ENCODE measurements around the gene CLCN3. TPM values are rescaled to one million over a fixed set of nuclear protein-coding genes. Genes with fewer than 3 reads are reported as not detected.
A peak's percentile ranks its signal among the peaks of the same experiment; 100 is the strongest.
"Not testable (repeated sequence)": the region's sequence is repeated elsewhere in the genome, so short reads cannot be mapped to it uniquely, and the experiment has no call there.

CLCN3 gene
- polyA plus RNA-seq, 3 donors: 5.3 to 7.8 (median 5.4) TPM

DNA sequence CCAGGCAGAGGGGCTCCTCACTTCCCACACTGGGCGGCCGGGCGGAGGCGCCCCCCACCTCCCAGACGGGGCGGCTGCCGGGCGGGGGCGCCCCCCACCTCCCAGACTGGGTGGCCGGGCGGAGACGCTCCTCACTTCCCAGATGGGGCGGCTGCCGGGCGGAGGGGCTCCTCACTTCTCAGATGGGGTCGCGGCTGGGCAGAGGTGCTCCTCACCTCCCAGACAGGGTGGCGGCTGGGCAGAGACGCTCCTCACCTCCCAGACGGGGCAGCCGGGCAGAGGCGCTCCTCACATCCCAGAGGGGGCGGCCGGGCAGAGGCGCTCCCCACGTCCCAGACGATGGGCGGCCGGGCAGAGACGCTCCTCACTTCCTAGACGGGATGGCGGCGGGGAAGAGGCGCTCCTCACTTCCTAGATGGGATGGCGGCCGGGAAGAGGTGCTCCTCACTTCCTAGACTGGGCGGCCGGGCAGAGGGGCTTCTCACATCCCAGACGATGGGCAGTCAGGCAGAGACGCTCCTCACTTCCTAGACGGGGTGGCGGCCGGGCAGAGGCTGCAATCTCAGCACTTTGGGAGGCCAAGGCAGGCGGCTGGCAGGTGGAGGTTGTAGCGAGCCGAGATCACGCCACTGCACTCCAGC is 58.7 kb downstream of the CLCN3 start:
- H3K4me2 ChIP-seq (replicated peaks; ENCODE audit: extremely low read depth, low read length, poor library complexity, severe bottlenecking); DNase-seq; H3K9me3 Mint-ChIP-seq; H3K4me1 ChIP-seq (ENCODE audit: control insufficient read depth in 1 of 2, insufficient read depth in 2 of 2, low read length in 2 of 2); H3K9me3 ChIP-seq (replicated peaks in 1 of 2; ENCODE audit: control insufficient read depth in 1 of 2, insufficient read depth in 1 of 2, low read length in 2 of 2); H4K20me1 ChIP-seq (ENCODE audit: insufficient read depth, low read length); H3K79me2 ChIP-seq (ENCODE audit: insufficient read depth, low read length); H3K27me3 ChIP-seq (ENCODE audit: control insufficient read depth in 2 of 2, insufficient read depth in 2 of 2, low read length in 2 of 2); H3K27me3 Mint-ChIP-seq (ENCODE audit: low read depth in 3 of 3); H3K4me3 Mint-ChIP-seq; H2AFZ ChIP-seq (ENCODE audit: insufficient read depth, low read depth, low read length, poor library complexity, severe bottlenecking); H3K4me1 Mint-ChIP-seq; H3K4me3 ChIP-seq (replicated peaks in 1 of 3; ENCODE audit: low read depth in 2 of 3, low read length in 3 of 3); H3K9ac ChIP-seq (ENCODE audit: insufficient read depth, low read length, poor library complexity, severe bottlenecking); H3K27ac ChIP-seq (ENCODE audit: low read depth in 1 of 2, low read length in 2 of 2); intact Hi-C loops (cut with micrococcal nuclease); H3K36me3 ChIP-seq (replicated peaks in 1 of 2; ENCODE audit: control insufficient read depth in 1 of 2, insufficient read depth in 2 of 2, low read length in 2 of 2): not testable (repeated sequence)
- WGBS (ENCODE audit: insufficient coverage): 99% methylated on average over 20 of the region's 47 CpGs
- Mint-ChIP-seq H3K27ac (peak overlapping the region in 2 of 7 donors; percentile 32 to 50), H3K36me3 (peaks cover 14 to 27% of the 10 kb centered on the region in 2 donors)

DNA sequence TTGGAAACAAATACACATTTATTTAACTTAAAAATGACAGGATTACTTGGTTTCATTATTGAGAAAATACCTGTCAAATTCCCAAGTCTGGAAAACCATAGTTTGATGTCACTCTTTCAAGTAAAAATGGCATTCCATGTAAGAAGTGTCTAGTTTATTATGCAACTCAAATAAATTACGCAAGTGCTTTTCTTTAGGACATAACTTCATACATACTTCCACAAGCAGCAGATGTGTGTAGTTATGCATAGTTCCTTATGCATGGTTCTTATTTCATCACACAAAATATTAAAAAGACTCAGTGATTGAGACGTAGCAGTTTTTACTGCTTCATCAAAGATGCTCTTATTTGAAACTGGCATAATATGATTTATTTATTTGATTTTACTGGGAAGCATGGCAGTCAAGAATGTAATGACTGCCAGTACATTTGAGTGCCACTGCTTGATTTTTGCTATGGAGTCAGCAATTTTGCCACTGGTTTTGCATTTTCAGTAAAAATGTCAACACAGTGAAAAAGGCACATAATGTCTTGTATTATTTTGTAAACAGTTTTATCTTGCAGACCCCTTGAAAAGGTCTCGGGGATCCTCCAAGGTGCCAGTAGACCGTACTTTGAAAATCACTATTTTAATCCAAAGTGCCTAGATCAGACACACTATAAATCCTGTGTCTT is 62.1 kb downstream of the CLCN3 start:
- H3K36me3 Mint-ChIP-seq: peaks cover 24 to 43% of the 10 kb centered on the region in 2 donors
- H3K9me3 Mint-ChIP-seq: peaks cover 0 to 8% (median 4%) of the 10 kb centered on the region in 7 donors
- WGBS (ENCODE audit: insufficient coverage): no CpG with 5 or more reads among the region's 4 CpGs
- Histone ChIP-seq H3K27me3 (ENCODE audit: control insufficient read depth in 2 of 2, insufficient read depth in 2 of 2, low read length in 2 of 2) (no peaks in the 10 kb centered on the region), H2AFZ (ENCODE audit: insufficient read depth, low read depth, low read length, poor library complexity, severe bottlenecking) (no peak overlapping the region), H3K4me1 (ENCODE audit: control insufficient read depth in 1 of 2, insufficient read depth in 2 of 2, low read length in 2 of 2) (peaks cover 3 to 7% of the 10 kb centered on the region in 2 donors), H3K79me2 (ENCODE audit: insufficient read depth, low read length) (no peaks in the 10 kb centered on the region), H4K20me1 (ENCODE audit: insufficient read depth, low read length) (no peaks in the 10 kb centered on the region), H3K9ac (ENCODE audit: insufficient read depth, low read length, poor library complexity, severe bottlenecking) (no peak overlapping the region), H3K27ac (ENCODE audit: low read depth in 1 of 2, low read length in 2 of 2) (peak overlapping the region in 1 of 2 donors; percentile 58), H3K9me3 (replicated peaks in 1 of 2; ENCODE audit: control insufficient read depth in 1 of 2, insufficient read depth in 1 of 2, low read length in 2 of 2) (no peaks in the 10 kb centered on the region), H3K4me2 (replicated peaks; ENCODE audit: extremely low read depth, low read length, poor library complexity, severe bottlenecking) (no peak overlapping the region), H3K4me3 (replicated peaks in 1 of 3; ENCODE audit: low read depth in 2 of 3, low read length in 3 of 3) (no peak overlapping the region), H3K36me3 (replicated peaks in 1 of 2; ENCODE audit: control insufficient read depth in 1 of 2, insufficient read depth in 2 of 2, low read length in 2 of 2) (peaks cover 7 to 35% of the 10 kb centered on the region in 2 donors)
- H3K4me3 Mint-ChIP-seq: no peak overlapping the region
- peak overlapping the region in 2 of 7 donors; percentile 15 to 25 for H3K27ac Mint-ChIP-seq
- TF ChIP-seq, protein P1, sequence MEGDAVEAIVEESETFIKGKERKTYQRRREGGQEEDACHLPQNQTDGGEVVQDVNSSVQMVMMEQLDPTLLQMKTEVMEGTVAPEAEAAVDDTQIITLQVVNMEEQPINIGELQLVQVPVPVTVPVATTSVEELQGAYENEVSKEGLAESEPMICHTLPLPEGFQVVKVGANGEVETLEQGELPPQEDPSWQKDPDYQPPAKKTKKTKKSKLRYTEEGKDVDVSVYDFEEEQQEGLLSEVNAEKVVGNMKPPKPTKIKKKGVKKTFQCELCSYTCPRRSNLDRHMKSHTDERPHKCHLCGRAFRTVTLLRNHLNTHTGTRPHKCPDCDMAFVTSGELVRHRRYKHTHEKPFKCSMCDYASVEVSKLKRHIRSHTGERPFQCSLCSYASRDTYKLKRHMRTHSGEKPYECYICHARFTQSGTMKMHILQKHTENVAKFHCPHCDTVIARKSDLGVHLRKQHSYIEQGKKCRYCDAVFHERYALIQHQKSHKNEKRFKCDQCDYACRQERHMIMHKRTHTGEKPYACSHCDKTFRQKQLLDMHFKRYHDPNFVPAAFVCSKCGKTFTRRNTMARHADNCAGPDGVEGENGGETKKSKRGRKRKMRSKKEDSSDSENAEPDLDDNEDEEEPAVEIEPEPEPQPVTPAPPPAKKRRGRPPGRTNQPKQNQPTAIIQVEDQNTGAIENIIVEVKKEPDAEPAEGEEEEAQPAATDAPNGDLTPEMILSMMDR (IDR thresholded peaks at IDR 0.05): no peak
- H3K27me3 Mint-ChIP-seq (ENCODE audit: low read depth in 3 of 3): no peaks in the 10 kb centered on the region
- H3K4me1 Mint-ChIP-seq: peaks cover 5% of the 10 kb centered on the region
- intact Hi-C loops (cut with micrococcal nuclease): no loop called here
- DNase-seq: peak in 2 of 3 donors; percentile 45 to 58

Measured in CD14-positive monocyte (primary cell).